GM18907 (cell line): ENCODE measurements around the gene MAN1A2.

Experiments used
- ATAC-seq: cut with Tn5 transposase; IDR thresholded peaks from one replicate; pipeline ENCODE4 v1.9.1; 2021; ENCODE audit warnings: mild to moderate bottlenecking, moderate library complexity; ENCODE audit not compliant: unreplicated experiment

MAN1A2 gene

GRCh38 chr1:117573386-117574023 lies 206.3 kb downstream of the MAN1A2 start:
- no peak for ATAC-seq

GRCh38 chr1:117574161-117574835 lies 207.0 kb downstream of the MAN1A2 start:
- no peak for ATAC-seq

GRCh38 chr1:117575586-117576225 lies 208.5 kb downstream of the MAN1A2 start:
- ATAC-seq, result no peak

GRCh38 chr1:117576236-117576635 lies 209.0 kb downstream of the MAN1A2 start:
- no peak for ATAC-seq

GRCh38 chr1:117577191-117577885 lies 210.1 kb downstream of the MAN1A2 start:
- no peak for ATAC-seq

- no peak for ATAC-seq
Measured at GRCh38 chr1:117578466-117578865, 211.2 kb downstream of the MAN1A2 start.
